ENCODE data around the gene SF1. TPM values are rescaled to one million over a fixed set of nuclear protein-coding genes. Genes with fewer than 3 reads are reported as not detected.
A peak's percentile ranks its signal among the peaks of the same experiment; 100 is the strongest.

Gene SF1
- total RNA-seq, 1 experiment from 2014 or later: 360 TPM

DNA sequence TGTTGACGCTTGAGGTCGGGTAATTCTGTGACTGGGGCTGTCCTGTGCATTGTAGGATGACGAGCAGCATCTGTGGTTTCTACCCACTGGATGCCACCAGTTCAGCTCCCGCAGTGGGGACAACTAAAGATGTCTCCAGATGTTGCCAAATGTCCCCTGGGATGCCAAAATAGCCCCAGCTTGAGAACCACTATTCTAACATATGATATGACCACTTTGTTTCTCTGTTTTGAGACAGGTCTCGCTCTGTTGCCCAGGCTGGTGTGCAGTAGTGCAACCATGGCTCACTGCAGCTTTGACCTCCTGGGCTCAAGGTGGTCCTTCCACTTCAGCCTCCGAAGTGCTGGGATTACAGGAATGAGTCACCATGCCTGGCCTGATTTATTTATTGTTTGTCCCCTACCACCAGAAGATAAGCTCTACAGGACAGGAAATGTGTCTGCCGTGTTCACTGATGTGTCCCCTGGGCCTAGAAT, 36.4 kb upstream of the SF1 start:
- no peaks in the 10 kb centered on the region for H3K36me3 ChIP-seq (ENCODE audit: control insufficient read depth, insufficient read depth, low read length)
- H3K27ac ChIP-seq (ENCODE audit: low read length): no peak overlapping the region
- no peak for ATAC-seq
- in situ Hi-C loops (cut with HindIII; ENCODE audit: low pct_unique_long_range_greater_than_20kb, low sequenced_read_pairs) (no loop called here), intact Hi-C loops (cut with micrococcal nuclease; ENCODE audit: unreplicated experiment) (no loop called here)
- H3K9me3 ChIP-seq (ENCODE audit: control insufficient read depth, insufficient read depth, low read depth, low read length): no peaks in the 10 kb centered on the region
- ChIA-PET CTCF (interaction anchor here (0.5 kb wide), 1 partner anchor 35 kb away, joined by 5 read pairs; no protein-coding TSS in a partner anchor), POLR2A (no interaction called here)
- no peak overlapping the region for H3K4me3 ChIP-seq (ENCODE audit: low read depth in 2 of 2, low read length in 2 of 2)
- BruUV-seq (replicated peaks): no TSS peak
- H3K4me1 ChIP-seq (ENCODE audit: control insufficient read depth, insufficient read depth, low read length): no peaks in the 10 kb centered on the region; the same call in 1 of the 2 replicates
- TF ChIP-seq TCF7L2 (IDR thresholded peaks at IDR 0.05; ENCODE audit: low read depth, low read length): no peak
- H3K27me3 ChIP-seq (ENCODE audit: control insufficient read depth, insufficient read depth, low read length): no peaks in the 10 kb centered on the region
- no peak for DNase-seq (ENCODE audit: low read depth, low spot score)

DNA sequence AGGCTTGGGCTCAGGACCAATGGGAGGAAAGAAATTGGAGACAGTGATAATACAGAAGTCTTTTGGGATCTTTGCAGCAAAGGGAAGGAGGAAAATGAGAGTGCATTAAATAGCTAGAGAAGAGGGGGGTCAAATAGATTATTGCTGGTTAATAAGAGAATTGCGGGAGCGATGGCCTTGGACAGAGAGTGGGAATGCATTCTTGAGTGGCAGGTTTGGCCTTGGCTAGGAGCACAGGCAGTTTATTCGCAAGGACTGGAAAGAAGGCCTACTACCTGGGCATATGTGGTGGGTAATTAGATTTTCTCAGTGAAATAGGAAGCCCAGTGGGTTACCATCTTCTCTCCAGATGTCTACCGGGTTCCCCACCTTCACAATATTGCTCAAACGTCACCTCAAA, 35.5 kb upstream of the SF1 start:
- in situ Hi-C loops (cut with HindIII; ENCODE audit: low pct_unique_long_range_greater_than_20kb, low sequenced_read_pairs): no loop called here
- H3K27me3 ChIP-seq (ENCODE audit: control insufficient read depth, insufficient read depth, low read length): no peaks in the 10 kb centered on the region
- no peaks in the 10 kb centered on the region for H3K36me3 ChIP-seq (ENCODE audit: control insufficient read depth, insufficient read depth, low read length)
- peaks cover 5% of the 10 kb centered on the region; the same call in 1 of the 2 replicates for H3K4me1 ChIP-seq (ENCODE audit: control insufficient read depth, insufficient read depth, low read length)
- BruUV-seq (replicated peaks): no TSS peak
- H3K9me3 ChIP-seq (ENCODE audit: control insufficient read depth, insufficient read depth, low read depth, low read length): no peaks in the 10 kb centered on the region
- POLR2A ChIA-PET: interaction anchor here (0.7 kb wide), 1 partner anchor 12 kb away, joined by 18 read pairs; no protein-coding TSS in a partner anchor
- no peak for DNase-seq (ENCODE audit: low read depth, low spot score)
- TF ChIP-seq SIN3A (IDR thresholded peaks at IDR 0.05; ENCODE audit: borderline replicate concordance, insufficient read depth, low read depth, low read length) (no peak), POLR2AphosphoS5 (IDR thresholded peaks at IDR 0.05; ENCODE audit: low read depth, low read length) (no peak)
- TF ChIP-seq, protein P1, sequence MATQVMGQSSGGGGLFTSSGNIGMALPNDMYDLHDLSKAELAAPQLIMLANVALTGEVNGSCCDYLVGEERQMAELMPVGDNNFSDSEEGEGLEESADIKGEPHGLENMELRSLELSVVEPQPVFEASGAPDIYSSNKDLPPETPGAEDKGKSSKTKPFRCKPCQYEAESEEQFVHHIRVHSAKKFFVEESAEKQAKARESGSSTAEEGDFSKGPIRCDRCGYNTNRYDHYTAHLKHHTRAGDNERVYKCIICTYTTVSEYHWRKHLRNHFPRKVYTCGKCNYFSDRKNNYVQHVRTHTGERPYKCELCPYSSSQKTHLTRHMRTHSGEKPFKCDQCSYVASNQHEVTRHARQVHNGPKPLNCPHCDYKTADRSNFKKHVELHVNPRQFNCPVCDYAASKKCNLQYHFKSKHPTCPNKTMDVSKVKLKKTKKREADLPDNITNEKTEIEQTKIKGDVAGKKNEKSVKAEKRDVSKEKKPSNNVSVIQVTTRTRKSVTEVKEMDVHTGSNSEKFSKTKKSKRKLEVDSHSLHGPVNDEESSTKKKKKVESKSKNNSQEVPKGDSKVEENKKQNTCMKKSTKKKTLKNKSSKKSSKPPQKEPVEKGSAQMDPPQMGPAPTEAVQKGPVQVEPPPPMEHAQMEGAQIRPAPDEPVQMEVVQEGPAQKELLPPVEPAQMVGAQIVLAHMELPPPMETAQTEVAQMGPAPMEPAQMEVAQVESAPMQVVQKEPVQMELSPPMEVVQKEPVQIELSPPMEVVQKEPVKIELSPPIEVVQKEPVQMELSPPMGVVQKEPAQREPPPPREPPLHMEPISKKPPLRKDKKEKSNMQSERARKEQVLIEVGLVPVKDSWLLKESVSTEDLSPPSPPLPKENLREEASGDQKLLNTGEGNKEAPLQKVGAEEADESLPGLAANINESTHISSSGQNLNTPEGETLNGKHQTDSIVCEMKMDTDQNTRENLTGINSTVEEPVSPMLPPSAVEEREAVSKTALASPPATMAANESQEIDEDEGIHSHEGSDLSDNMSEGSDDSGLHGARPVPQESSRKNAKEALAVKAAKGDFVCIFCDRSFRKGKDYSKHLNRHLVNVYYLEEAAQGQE (IDR thresholded peaks at IDR 0.05; ENCODE audit: insufficient read depth in 1 of 2, low read depth in 2 of 2, low read length in 1 of 2): no peak
- TF ChIP-seq, protein P2, sequence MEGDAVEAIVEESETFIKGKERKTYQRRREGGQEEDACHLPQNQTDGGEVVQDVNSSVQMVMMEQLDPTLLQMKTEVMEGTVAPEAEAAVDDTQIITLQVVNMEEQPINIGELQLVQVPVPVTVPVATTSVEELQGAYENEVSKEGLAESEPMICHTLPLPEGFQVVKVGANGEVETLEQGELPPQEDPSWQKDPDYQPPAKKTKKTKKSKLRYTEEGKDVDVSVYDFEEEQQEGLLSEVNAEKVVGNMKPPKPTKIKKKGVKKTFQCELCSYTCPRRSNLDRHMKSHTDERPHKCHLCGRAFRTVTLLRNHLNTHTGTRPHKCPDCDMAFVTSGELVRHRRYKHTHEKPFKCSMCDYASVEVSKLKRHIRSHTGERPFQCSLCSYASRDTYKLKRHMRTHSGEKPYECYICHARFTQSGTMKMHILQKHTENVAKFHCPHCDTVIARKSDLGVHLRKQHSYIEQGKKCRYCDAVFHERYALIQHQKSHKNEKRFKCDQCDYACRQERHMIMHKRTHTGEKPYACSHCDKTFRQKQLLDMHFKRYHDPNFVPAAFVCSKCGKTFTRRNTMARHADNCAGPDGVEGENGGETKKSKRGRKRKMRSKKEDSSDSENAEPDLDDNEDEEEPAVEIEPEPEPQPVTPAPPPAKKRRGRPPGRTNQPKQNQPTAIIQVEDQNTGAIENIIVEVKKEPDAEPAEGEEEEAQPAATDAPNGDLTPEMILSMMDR (IDR thresholded peaks at IDR 0.05): no peak
- intact Hi-C loops (cut with micrococcal nuclease; ENCODE audit: unreplicated experiment): no loop called here
- no peak for ATAC-seq
- no peak overlapping the region for H3K27ac ChIP-seq (ENCODE audit: low read length)
- CTCF ChIA-PET: no interaction called here
- no peak overlapping the region for H3K4me3 ChIP-seq (ENCODE audit: low read depth in 2 of 2, low read length in 2 of 2)

DNA sequence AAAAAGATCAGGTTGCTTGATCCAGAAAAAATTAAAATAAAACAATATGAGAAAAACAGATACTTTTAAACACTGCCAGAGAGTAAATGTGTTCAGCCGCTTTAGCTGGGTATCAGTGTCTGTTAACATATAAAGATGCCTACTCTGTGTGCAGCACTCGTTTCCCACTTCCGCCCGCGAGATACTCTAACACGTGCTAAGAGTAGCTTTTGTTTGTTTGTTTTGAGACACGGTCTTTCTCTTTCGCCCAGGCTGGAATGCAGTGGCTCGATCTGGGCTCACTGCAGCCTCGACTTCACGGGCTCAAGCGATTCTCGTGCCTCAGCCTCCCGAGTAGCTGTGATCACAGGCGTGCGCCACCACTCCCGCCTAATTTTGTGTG, 32.5 kb upstream of the SF1 start:
- peak; percentile 50 for ATAC-seq
- BruUV-seq (replicated peaks): no TSS peak
- Histone ChIP-seq H3K4me1 (ENCODE audit: control insufficient read depth, insufficient read depth, low read length) (peaks cover 5% of the 10 kb centered on the region; the same call in 1 of the 2 replicates), H3K9me3 (ENCODE audit: control insufficient read depth, insufficient read depth, low read depth, low read length) (no peaks in the 10 kb centered on the region), H3K27ac (ENCODE audit: low read length) (peak overlapping the region; percentile 71), H3K4me3 (ENCODE audit: low read depth in 2 of 2, low read length in 2 of 2) (peak overlapping the region; percentile 73 to 79), H3K27me3 (ENCODE audit: control insufficient read depth, insufficient read depth, low read length) (no peaks in the 10 kb centered on the region), H3K36me3 (ENCODE audit: control insufficient read depth, insufficient read depth, low read length) (no peaks in the 10 kb centered on the region)
- in situ Hi-C loops (cut with HindIII; ENCODE audit: low pct_unique_long_range_greater_than_20kb, low sequenced_read_pairs) (no loop called here), intact Hi-C loops (cut with micrococcal nuclease; ENCODE audit: unreplicated experiment) (no loop called here)
- DNase-seq (ENCODE audit: low read depth, low spot score): no peak
- TF ChIP-seq, protein P2 (IDR thresholded peaks at IDR 0.05): no peak
- TF ChIP-seq, protein P1 (IDR thresholded peaks at IDR 0.05; ENCODE audit: insufficient read depth in 1 of 2, low read depth in 2 of 2, low read length in 1 of 2): no peak
- TF ChIP-seq POLR2AphosphoS5 (IDR thresholded peaks at IDR 0.05; ENCODE audit: low read depth, low read length) (no peak), TCF7L2 (IDR thresholded peaks at IDR 0.05; ENCODE audit: low read depth, low read length) (no peak), SIN3A (IDR thresholded peaks at IDR 0.05; ENCODE audit: borderline replicate concordance, insufficient read depth, low read depth, low read length) (no peak)
- ChIA-PET CTCF (no interaction called here), POLR2A (interaction anchor here (0.5 to 0.6 kb wide), 2 partner anchors 13 to 707 kb away, joined by 6 to 13 read pairs; no protein-coding TSS in a partner anchor)
